ENCODE measurements around the gene HDAC7.

HDAC7 gene

GRCh38 chr12:47757840-47758583 is 61.7 kb downstream of the HDAC7 start:
- no peak for DNase-seq

DNA sequence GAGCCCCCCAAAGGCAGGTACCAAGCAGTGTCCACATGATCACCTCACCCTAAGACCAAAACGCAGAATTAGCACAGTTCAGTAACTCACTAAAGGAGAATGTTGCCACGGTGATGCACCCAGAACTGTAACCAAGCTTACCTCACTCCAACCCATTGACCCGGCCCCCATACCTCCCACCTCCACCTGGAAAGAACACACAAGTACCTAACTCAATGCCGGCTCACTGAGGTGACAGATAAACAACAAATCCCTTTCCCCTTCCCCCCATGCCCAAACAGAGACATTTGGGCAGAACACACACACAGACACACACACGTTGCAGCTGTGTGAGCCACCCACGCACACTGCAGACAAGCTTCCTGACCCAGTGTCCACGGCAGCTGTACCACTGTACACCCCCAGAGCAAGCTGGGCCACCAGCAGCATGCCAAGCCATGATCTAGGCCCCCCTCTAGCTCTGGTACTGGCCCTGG is 62.3 kb downstream of the HDAC7 start:
- DNase-seq: no peak

DNA sequence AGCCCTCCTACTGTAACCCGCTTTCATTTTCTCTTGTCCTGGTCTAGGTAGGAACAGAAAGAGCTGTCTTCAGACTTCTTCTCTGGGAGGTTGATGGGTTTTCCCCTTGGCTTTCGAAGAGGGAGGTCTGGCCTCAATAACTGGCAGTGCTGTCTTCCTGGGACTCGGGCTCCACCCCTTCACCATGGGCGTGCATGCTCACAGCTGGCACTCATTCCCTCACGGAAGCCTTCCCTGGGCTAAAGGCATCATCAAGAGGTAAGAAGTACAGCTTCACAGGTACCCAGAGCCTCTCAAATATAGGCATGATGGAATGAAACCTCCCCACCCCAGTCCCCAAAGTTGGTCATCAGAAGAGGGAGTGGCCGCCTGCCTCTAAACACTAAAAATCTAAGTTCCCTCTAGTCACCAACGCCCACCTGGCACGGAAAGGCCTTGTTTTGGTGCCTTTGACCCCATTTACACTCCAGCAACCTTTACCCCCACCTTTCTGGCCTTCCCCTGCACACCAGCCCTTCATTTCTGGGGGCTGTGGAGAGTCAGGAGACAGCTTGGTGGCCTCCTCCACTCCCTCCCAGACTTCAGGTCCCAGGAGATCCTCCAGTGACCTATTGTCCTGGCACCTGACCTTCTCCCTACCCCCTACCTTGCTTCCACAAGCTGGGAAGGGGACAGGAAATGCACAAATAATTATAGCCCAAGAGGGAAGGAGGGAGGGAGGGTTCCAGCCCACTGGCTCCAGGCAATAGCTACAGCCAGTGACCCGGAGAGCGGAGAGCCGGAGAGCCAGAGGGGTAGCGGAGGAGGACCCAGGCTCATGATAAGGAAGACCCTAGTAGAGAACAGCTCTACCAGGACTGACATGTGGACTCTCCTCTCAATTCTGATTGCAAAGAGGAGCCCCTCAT is 63.8 kb downstream of the HDAC7 start:
- peak; percentile 61 for DNase-seq

GRCh38 chr12:47754881-47755280 is 64.8 kb downstream of the HDAC7 start:
- no peak for DNase-seq

GRCh38 chr12:47754126-47754525 is 65.6 kb downstream of the HDAC7 start:
- no peak for DNase-seq

DNA sequence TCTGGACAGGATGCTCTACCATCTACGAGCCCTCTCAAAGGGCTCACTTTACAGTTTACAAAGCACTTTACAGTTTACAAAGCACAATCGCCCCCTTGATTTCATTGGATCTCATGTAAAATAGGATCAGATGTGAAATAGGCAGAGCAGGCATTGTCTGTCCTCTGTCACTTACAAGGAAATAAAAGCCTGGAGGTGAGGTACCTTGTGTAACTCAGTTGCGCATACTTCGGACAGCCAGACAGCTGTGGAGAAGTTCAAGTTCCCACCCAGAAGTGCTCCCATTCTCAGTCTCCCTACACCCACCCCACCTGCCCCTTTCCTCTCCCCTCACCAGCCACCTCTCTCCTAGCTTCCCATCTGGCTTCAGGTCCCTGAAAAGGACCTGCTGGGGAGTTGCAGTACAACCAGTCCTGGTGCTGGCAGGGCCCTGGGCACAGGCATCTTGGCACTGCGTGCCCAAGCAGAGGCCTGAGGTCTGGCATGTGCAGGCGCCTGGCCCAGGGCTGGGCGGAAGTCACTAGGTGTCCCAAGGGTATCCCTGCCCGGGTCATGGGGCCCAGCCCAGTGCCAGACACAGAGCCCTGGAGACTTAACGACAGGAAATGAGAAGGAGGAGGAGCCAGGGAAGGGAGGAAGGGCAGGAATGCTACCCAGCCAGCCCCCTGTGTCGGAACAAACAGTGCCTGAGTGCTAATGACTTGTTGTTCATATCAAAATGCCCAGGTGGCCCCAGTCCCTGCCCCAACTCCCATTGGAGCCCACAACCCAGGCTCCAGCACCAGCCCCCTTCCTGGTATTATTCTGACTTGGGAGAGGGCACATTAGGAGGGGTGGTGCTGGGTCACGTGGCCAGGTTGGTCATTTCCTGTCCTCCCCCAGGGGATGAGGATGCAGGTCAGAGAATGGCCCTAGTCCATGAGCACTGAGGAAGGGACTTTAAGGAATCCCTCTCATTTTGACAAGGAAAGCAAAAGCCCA is 66.4 kb downstream of the HDAC7 start:
- DNase-seq: no peak

DNA sequence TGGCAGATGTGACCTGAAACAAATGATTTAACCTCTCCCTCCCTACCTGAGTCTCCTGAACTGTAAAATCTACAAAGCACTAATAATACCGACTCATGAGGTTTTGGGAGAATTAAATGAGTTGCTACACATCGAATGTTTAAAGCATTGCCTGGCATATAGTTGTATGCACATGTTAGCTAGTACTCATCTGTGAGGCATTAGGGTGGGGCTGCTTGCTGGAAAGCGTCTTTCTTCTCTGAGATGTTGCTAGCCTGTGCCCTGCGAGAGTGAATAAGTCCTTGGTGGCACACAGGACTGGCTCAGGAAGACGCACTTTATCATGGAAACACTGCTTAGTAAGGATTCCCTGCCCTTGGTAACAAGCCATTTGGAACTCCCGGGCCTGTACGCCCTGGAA is 67.2 kb downstream of the HDAC7 start:
- no peak for DNase-seq

DNA sequence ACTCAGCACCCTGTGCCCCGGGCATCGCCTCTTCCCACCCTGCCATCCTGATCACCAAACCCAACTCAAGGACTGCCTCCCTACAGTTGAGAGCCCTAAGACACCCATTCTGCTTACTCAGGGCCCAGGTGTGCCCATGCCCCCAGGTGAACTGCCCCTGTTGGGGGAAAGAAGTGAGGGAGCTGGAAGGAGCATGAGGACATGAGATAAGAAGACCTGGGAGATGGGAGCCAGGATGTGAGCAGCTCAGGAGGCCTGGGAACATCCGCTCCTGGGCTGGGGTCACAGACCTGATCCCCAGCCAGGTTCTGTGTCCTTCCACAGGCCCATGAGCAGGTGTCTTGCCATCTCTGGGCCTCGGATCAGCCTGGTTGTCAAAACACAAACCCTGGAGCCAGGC is 67.6 kb downstream of the HDAC7 start:
- no peak for DNase-seq

GRCh38 chr12:47751561-47751960 is 68.1 kb downstream of the HDAC7 start:
- DNase-seq: no peak

DNA sequence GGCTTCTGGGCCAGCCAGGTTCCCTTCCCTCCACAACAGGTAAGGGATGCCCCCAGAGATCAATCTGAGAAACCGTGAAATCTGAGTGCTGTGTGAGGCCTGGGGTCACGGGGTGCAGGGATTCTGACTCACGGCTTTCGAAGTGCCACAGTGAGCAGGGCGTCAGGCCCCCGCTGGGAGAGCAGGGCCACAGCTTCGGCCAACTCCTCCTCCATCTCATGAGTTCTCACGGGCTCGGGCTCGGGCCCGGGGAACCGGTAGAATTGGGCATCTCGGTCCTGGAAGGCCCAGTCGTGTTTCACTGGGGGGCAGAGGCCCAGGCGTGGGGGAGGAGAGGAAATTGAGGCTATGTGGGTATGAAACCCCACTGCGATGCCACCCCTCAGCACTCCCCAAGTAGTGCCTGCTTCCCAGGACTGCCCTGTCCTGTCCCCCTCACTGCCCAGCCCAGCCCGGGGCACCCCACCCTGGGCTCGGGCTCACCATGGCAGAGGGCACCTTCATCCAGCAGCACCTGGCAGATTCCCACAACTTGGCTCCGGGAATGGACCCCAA is 68.7 kb downstream of the HDAC7 start:
- DNase-seq: no peak

DNA sequence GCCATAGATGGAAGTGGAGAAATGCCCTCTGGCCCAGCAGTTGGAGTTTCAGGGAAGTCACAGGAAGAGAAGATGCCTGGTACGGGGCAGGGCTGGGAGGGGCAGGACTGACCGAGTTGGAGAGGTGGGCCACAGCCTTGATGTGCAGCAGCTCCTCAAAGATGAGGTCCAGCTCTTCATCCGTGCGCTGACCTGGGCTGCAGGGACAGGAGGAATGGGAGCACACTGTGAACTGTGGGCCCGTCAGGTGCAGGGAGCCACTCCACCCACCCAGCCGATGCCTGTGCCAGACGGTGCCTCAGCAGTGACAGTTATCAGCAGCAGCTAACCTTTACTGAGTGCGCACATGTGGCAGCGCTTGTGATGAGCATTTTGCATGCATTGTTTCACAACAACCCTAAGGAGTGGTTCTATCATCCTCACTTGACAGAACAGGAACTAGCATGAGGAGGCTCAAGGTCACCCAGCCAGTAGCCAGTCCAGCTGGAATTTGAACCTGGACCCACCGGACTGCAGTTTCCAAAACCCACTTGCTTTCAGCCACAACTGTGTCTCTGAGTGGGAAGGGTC is 69.4 kb downstream of the HDAC7 start:
- DNase-seq: no peak

DNA sequence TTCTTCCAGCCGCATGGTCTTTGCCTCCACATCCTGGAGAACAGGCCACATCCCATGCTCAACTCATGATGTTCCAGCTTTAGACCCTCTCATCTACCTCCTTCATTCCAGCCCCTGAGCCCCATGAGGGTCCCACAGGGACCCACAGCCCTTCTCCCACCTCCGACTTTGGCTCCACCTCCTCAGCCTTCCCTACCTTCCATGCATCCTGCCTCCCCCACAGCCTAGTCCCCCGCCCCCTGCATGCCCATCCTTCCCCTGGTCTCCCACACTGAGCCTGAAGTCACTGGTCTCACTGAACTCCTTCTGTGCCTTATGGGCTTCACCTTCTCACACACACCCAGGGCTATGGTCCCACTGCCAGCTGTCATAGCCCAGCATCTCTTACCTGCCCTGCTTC is 70.8 kb downstream of the HDAC7 start:
- DNase-seq: no peak

DNA sequence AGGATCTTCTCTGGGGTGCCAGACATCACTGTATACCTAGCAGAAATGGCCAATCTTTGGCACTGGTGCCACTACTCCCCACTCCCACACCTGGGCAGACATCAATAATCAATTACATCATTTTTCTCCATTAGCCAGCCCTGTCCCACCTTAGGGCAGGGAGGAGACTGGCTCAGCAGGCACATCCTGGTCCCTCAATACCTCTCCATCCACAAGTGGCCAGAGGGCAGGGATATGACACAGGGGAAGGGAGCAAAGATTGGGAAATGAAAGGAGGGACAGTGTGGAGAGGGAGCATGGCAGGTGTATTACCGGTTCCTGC is 71.2 kb downstream of the HDAC7 start:
- DNase-seq: no peak

DNA sequence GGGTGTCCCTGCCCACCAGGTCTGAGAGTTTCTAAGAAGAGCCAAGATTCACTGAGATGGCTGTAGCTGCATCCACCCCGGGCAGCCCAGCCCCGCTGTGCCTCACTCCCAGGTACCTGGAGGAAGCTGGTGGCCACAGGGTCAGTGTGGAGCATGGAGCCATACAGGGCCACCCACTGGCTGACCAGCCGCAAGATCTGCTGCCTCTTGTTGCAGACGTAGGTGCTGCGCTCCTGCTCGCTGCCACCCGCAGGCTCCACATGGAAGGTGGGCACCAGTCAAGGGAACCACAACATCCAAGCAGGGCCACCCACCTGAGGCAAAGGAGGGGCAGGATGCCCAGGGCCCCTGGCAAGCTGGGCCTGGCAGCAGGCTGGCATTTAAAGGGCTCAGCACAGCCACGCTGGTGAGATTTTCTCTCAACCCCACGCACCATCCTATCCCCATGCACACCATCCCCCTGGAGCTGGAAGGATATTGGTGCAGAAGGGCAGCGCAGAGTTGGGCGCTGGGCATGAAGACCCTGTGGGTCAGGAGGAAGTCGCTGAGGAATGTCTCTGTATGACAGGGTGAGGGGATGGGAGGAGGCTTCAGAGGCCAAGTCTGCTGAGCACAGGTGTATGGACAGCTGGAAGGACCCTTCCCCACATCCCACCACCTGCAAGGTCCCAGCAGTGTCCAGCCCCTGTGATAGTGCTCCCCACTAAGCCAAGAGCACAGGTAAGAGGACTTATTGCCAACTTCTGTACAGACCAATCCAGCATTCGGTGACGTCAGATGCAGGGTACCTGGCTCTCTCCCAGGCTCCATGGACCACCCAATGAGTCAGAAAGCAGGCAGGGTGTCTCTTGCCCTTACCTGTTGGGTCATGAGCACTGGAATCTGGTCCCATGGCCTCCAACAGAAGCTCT is 71.9 kb downstream of the HDAC7 start:
- DNase-seq: no peak

DNA sequence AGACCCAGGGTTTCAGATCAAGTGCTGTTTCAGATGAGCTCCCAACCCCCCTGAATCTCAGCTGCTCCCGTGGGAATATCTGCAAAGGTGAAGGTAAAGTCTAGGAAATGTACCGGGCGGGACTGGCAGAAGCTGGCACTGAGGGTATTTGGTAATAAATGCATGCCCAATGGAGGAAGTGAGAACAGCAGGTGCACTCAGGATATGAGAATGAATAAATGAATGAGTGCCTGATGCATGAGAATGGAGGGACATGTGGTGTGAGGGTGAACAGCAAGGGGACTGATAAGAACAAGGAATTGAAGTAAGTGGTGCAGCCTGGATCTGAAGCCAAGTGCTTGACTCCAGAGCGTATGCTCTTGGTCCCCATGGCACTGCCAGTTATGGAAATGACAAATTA is 72.6 kb downstream of the HDAC7 start:
- no peak for DNase-seq

GRCh38 chr12:47746523-47746922 is 73.2 kb downstream of the HDAC7 start:
- DNase-seq: no peak

- no peak for DNase-seq
Observed at GRCh38 chr12:47746073-47746472, 73.6 kb downstream of the HDAC7 start.

DNA sequence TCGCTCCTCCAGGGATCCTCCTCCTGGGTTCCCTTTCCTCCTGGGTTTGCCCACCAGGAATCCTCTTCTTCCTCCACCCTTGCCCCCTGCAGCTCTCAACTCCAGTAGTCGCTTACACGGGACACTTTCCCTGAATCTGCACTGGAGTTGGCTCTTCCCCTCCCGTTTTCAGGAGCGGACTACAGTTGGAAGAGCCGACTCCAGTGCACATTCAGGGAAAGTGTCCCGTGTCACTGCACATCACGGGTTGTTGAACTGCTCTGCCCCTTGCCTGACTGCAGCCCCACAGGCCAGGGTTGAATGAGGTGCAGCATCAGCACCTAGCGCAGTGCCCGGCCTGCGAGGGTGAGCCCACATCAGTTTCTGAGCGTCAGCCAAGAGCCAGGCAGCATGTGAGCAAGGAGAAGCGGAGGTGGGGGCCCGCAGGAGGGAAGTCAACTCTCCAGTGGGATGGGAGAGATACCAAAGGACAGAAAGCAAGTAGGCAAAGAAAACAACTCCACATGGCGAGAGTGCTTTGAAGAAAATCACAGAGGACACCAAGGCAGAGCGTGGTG is 74.1 kb downstream of the HDAC7 start:
- DNase-seq: no peak

GRCh38 chr12:47744778-47745436 is 74.8 kb downstream of the HDAC7 start:
- DNase-seq: no peak

GRCh38 chr12:47744005-47744651 is 75.6 kb downstream of the HDAC7 start:
- no peak for DNase-seq
